Fibroblast of mammary gland (primary cell): ENCODE measurements around the gene WDR90.
"Not testable (repeated sequence)": the region's sequence is repeated elsewhere in the genome, so short reads cannot be mapped to it uniquely, and the experiment has no call there.

Experiments
- DNase-seq: peaks from one replicate; pipeline ENCODE4 v3.0.0-alpha.2; 2010; ENCODE audit warnings: low read depth
- H3K4me3 ChIP-seq: 2 replicates; pipeline ENCODE4 v1.5.1; 2011; ENCODE audit warnings: low read depth, mild to moderate bottlenecking, low read length, moderate library complexity; ENCODE audit not compliant: control insufficient read depth
- TF ChIP-seq, protein P1 (sequence below): conservative IDR thresholded peaks from 2 replicates; pipeline ENCODE4 v1.5.1; 2011; ENCODE audit warnings: low read depth, low read length, inconsistent platforms; ENCODE audit not compliant: control insufficient read depth, insufficient read depth

The WDR90 gene

DNA sequence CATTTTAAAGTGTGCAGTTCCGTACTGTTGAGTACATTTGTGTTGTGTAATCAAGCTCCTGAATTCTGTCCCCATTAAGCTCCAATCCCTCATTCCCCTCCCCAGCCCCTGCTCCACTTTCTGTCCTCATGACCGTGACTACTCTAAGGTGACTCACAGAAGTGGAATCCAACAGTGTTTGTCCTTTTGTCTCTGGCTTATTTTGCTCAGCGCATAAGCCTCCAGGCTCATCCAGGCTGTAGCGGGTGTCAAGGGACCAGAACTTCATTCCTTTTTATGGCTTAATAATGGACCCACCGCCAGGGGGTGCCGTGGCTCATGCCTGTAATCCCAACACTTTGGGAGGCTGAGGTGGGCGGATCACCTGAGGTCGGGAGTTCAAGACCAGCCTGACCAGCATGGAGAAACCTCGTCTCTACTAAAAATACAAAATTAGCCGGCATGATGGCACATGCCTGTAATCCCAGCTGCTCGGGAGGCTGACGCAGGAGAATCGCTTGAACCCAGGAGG is 63.6 kb downstream of the WDR90 start:
- TF ChIP-seq, protein P1, sequence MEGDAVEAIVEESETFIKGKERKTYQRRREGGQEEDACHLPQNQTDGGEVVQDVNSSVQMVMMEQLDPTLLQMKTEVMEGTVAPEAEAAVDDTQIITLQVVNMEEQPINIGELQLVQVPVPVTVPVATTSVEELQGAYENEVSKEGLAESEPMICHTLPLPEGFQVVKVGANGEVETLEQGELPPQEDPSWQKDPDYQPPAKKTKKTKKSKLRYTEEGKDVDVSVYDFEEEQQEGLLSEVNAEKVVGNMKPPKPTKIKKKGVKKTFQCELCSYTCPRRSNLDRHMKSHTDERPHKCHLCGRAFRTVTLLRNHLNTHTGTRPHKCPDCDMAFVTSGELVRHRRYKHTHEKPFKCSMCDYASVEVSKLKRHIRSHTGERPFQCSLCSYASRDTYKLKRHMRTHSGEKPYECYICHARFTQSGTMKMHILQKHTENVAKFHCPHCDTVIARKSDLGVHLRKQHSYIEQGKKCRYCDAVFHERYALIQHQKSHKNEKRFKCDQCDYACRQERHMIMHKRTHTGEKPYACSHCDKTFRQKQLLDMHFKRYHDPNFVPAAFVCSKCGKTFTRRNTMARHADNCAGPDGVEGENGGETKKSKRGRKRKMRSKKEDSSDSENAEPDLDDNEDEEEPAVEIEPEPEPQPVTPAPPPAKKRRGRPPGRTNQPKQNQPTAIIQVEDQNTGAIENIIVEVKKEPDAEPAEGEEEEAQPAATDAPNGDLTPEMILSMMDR, result peak; percentile 47
- H3K4me3 ChIP-seq, result not testable (repeated sequence)
- peak; percentile 98 for DNase-seq

DNA sequence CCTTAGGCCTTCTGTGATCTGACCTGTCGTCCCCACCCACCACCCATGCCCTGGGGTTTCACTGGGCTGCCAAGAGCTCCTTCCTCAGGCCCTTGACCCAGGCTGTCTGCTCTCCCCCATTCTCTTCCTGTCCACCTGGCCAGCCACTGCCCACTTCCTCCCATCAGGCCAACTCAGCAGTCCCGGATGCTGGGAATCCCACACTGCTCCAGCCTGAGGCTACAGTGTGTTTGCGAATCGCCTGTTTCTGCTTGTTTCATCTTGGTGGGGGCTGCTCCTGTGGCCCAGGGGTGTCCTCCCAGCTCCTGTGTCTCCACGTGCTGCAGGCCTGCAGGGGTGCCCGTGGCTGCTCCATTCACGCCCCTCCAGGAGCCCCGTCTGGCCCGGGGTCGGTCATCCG is 64.9 kb downstream of the WDR90 start:
- TF ChIP-seq, protein P1, result no peak
- H3K4me3 ChIP-seq, result no peak overlapping the region
- DNase-seq, result no peak

DNA sequence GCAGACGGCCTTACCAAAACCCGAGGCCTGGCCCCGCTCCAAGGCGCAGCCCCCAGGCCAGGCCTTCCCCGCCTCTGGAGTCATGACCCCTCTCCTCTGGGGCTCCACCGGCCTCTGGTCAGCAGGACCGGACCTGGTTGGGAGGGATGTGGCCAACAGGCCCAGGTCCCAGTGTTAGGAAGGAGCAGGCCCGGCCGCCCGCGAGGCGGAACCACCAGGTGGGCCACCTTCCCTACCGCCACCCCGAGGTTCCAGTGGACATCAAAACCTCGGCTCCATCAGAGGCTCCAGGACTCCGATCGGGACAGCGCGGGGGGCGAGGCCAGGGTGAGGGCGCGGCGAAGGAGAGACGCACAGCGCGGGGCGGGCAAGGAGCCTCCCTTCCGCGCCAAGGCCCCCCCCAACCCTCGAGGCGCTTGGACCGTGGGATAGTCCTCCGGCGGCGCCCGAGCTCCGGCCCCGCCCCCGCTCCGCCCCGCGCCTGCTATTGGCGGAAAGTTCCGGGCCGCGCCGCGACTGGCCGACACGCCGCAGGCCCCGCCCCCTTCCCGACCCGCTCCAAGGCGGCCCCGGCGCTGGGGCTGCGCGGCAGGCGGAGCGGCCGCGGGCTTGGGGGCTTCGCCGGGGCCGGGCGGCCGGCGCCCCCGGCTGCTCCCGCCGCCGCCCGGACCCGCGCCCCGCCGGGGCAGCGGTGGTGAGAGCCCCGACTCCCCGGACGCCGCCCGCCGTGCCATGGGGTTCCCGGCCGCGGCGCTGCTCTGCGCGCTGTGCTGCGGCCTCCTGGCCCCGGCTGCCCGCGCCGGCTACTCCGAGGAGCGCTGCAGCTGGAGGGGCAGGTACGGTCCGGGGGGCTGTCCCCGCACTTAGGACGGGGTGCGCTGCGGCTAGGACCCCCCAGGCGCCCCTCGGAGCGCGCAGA is 65.7 kb downstream of the WDR90 start, which contains the start of gene METRN:
TSS of gene METRN (plus strand) at position 561 of the 919 bp plus-strand sequence. CDS start at position 733, 172 bp downstream.
- H3K4me3 ChIP-seq, result peak within 1 kb of the TSS; percentile 49
- TF ChIP-seq, protein P1, result no peak
- DNase-seq, result peak; percentile 76

DNA sequence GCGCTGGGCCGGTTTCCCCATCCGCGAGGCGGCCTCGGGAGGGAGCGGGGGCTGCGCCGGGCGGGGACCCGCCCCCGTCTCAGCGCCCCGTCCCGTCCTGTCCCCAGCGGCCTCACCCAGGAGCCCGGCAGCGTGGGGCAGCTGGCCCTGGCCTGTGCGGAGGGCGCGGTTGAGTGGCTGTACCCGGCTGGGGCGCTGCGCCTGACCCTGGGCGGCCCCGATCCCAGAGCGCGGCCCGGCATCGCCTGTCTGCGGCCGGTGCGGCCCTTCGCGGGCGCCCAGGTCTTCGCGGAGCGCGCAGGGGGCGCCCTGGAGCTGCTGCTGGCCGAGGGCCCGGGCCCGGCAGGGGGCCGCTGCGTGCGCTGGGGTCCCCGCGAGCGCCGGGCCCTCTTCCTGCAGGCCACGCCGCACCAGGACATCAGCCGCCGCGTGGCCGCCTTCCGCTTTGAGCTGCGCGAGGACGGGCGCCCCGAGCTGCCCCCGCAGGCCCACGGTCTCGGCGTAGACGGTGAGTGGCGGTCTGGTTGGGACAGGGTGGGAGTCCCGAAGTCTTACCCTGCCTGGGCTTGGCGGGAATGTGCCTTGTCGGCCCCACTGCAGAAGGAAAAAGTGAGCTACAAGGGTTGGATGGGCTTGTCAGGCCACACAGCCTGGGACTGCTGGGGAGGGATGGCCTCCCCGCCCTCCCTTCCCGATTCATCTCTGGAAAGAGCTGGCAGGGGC is 66.5 kb downstream of the WDR90 start:
- peak overlapping the region; percentile 49 for H3K4me3 ChIP-seq
- DNase-seq, result peak; percentile 20
- TF ChIP-seq, protein P1, result no peak

DNA sequence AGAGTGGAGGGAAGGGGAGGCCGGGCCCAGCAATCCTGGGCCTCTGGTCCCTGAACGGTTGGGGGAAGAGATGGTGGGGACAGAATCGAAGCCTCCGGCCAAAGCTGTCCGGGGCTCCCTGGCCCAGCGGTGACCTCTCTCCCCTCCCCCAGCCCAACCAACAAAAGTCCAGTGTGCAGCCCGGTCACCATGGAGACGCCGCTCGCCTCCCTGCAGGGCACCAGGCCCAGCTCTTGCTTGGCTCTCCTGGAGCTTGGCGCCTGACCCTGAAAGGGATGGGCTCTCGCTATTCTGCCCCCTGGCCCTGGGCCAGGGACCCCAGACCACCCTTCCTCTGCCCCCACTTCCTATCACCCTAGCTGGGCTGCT is 67.0 kb downstream of the WDR90 start:
- peak overlapping the region; percentile 49 for H3K4me3 ChIP-seq
- TF ChIP-seq, protein P1, result no peak
- peak; percentile 48 for DNase-seq

DNA sequence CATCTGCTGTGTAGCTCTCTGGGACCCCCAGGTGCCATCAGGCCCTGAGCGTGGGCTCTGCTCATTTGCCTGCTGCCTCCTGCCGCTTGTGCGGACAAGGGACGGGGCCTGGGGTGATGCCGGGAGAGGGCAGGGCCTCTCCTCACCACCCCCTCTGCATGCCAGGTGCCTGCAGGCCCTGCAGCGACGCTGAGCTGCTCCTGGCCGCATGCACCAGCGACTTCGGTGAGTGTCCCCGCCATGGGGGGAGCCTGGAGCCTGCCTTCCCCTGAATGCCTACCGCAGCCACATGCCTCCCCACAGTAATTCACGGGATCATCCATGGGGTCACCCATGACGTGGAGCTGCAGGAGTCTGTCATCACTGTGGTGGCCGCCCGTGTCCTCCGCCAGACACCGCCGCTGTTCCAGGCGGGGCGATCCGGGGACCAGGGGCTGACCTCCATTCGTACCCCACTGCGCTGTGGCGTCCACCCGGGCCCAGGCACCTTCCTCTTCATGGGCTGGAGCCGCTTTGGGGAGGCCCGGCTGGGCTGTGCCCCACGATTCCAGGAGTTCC is 67.7 kb downstream of the WDR90 start:
- no peak overlapping the region for H3K4me3 ChIP-seq
- DNase-seq, result no peak
- TF ChIP-seq, protein P1, result no peak
